GM12801 (cell line): ENCODE results near the gene TAF3.

Experiments
- TF ChIP-seq, protein P1 (sequence below): IDR thresholded peaks from one replicate; pipeline ENCODE4 v1.5.1; 2011; ENCODE audit warnings: control low read depth; ENCODE audit not compliant: insufficient read length; ENCODE audit errors: extremely low read depth

The TAF3 gene

DNA sequence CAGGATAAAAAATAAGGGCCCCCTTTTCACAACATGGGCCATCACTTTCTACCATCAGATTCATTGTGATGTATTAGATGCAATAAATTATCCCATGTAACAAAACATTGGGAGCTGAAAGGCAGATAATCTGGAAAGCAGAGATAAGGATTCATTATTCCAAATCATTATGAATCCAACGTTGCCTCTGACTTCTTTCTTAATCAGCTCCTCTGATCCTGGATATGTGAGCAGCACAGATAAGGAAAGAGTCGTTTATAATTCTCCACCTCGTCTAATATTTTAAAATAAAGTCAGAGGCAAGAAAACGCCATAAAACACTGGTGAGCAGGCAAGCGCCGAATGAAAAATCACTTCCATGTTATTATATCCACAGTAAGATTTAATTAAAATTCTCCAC lies 222.3 kb downstream of the TAF3 start:
- TF ChIP-seq, protein P1, sequence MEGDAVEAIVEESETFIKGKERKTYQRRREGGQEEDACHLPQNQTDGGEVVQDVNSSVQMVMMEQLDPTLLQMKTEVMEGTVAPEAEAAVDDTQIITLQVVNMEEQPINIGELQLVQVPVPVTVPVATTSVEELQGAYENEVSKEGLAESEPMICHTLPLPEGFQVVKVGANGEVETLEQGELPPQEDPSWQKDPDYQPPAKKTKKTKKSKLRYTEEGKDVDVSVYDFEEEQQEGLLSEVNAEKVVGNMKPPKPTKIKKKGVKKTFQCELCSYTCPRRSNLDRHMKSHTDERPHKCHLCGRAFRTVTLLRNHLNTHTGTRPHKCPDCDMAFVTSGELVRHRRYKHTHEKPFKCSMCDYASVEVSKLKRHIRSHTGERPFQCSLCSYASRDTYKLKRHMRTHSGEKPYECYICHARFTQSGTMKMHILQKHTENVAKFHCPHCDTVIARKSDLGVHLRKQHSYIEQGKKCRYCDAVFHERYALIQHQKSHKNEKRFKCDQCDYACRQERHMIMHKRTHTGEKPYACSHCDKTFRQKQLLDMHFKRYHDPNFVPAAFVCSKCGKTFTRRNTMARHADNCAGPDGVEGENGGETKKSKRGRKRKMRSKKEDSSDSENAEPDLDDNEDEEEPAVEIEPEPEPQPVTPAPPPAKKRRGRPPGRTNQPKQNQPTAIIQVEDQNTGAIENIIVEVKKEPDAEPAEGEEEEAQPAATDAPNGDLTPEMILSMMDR = no peak

DNA sequence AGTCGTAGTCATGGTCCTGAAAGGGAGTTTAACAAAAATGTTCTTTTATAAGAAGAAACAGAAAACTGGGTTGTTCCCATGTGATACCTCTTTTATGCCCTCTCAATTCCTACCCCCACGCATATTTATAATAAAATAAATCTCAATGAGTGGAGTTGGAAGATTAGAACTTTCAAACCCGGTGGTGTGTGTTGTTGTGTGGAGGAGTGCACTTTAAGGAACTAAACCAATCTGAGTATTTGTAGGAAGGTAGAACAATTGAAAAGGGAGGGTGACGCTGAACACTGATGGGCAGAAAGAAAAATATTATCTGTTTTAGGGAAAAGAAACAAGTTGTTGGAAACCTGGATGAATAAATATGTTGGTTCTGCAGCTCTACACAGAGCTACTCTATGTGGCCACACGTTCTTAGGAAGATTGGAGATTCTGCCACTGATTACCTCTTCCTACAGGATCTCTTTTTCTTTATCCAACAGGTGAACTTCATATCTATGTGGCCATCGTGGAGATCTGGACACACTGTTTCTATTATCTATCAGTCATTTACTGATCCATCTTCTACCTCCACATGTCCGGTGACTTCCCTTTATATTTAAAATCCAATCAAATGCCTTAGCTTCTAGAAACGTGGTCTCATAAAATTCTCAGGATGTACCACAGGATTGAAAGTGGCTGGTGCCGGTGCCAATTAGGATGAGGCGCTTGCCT lies 223.1 kb downstream of the TAF3 start:
- TF ChIP-seq, protein P1 = no peak

DNA sequence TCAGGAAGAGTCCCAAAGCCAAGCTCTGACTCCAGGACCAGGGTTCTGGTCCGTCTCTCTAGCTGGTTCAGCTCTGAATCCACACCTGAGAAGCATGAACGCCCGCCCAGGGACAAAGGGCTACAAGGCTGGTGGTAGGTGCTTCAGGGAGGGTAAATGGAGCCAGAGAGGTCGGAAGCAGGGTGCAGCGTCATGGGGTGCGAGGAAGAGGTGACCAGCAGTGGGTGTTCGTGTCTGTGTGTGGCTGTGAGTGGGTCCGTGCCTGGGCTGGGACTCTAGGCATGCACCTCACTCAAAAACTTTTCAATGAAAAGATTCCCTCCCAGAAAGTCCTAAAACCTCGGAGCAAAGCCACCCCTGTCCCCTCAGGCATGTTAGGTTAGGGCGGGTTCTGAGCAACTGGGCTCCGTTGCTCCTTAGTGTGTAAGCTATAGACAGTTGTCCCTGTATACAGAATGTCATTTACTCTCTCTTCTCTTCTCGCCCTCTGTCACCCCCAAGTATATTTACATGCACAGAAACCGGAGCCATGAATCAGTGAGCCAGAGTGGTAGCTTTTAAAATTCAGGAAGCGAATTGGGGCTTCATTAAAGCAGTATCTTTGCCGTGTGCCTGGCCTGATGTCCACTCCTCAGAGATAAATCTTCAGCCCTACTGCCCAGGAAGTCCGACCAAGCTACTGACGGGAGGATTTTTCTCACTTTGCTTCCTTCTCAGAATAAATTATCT lies 223.9 kb downstream of the TAF3 start:
- TF ChIP-seq, protein P1 = no peak

DNA sequence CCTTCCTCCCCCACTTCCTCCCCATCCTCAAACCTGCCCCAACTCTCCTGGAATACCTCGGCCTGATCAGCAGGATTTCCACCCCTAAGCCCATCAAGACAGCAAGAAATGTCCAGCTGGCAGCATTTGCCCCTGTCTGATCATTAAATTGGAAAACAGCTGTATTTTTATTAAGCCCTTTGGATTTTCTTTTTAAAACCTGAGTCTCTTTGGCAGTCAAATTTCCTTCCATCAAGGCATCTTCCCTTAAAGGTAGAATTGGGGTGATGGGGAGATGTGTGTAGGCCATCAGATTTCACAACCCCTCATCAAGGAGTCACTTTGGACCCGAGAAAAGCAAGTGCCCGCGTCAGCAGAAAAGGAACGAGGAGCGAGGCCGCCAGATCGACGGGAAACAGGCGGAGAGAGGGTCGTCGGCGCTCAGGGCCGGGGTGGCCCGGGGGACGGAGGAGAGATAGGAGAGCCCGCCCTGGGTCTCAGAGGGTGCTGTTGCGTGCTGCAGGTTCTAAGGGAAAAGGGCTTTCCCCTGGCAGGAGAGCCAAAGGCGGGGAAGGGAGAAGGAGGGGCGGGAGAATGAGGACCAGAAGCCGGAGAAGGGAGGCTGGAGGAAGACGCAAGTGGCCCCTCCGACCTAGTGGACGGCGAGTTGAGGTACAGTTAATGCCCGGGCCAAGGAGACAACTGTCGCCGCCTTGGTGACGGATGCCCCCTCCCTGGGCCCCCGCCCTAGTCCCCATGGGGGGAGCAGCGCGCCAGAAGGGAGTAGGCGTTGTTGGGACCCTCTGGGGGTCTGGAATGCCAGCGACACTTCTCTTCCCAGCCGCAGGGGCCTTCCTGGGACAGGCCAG lies 224.6 kb downstream of the TAF3 start:
- TF ChIP-seq, protein P1 = no peak

DNA sequence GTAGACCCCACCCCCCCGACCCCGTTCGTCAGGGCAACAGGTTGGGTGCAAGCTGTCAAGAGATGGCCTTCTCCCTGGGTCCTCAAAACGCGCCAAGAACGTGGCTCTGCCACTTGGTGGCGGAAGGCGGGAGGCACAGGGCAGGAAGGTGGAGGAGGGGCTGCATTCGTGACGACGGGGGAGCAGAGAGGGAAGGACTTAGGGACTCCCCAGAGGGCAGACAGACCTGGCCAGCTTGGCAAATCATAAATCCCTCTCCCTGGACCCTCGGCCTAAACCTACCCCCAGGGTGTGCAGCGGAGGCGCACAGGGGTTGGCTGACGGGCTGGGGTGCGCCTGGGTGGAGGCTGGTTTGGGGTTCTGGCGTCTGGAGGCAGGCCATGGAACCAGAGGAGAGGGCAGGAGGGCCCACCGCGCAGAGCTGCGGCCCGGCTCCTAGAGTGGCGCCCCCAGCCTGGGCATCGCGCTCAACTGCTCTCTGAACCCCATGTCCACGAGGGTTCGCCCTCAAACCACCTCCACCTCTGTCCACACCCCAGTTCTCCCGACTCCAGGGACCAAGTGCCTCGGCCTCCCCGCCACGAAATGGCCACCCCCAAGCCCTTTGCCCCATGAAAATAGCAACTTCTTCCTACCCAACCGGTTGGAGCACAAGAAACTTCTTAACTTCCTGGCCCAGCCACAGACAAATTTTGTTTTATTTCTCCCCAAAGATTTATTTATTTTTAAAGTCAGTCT lies 225.4 kb downstream of the TAF3 start:
- TF ChIP-seq, protein P1 = no peak

DNA sequence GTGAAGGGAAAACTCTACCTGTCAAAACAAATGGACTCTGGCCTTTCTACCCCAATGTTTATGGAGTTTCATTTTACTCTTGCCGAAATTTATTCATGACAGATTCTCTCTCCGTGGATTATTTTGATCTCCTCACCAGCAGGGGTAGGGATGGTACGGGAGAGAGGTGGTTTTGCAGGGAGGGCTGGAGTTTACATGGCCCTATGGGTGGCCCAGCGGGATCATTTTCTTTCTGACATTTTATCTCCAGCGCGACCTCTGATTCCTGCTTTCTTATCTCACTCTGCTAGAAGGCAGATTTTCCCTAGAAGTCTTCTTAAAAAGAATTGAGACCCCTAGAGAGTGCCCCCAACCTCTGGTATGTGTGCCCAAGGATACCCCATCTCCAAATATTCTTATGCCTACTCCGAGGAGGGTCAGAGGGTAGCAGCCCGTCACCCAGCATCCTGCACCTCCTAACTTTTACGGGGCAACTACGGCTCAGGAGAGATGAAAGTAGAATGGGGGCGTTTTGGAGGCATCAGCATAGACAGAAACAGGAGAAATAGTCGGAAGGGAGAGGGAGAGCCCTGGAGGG lies 226.1 kb downstream of the TAF3 start:
- TF ChIP-seq, protein P1 = no peak
